Mucosa of rectum (tissue), 2 donors: ENCODE measurements around the gene FAM53B.

Source experiments
- H3K27ac ChIP-seq, 2 donors: one replicate each; pipeline ENCODE4 v1.7.0; 2013; ENCODE audit warnings: inconsistent platforms in 2 of 2, low read depth in 2 of 2, low read length in 2 of 2
- H3K27me3 ChIP-seq, 2 donors: one replicate each; pipeline ENCODE4 v1.7.0; 2013; ENCODE audit warnings: low read length in 2 of 2; ENCODE audit not compliant: control insufficient read depth in 2 of 2, insufficient read depth in 2 of 2
- H3K36me3 ChIP-seq, 2 donors: one replicate each; pipeline ENCODE4 v1.7.0; 2013; ENCODE audit warnings: low read length in 2 of 2; ENCODE audit not compliant: control insufficient read depth in 2 of 2, insufficient read depth in 2 of 2
- H3K4me1 ChIP-seq, 2 donors: one replicate each; pipeline ENCODE4 v1.7.0; 2013; ENCODE audit warnings: low read length in 2 of 2, mild to moderate bottlenecking in 1 of 2; ENCODE audit not compliant: control insufficient read depth in 2 of 2, insufficient read depth in 2 of 2
- H3K4me3 ChIP-seq, 2 donors: one replicate each; pipeline ENCODE4 v1.7.0; 2013; ENCODE audit warnings: low read length in 2 of 2
- H3K9ac ChIP-seq, 2 donors: one replicate each; pipeline ENCODE4 v1.7.0; 2013; ENCODE audit warnings: low read length in 2 of 2, low read depth in 1 of 2, mild to moderate bottlenecking in 1 of 2
- H3K9me3 ChIP-seq, 2 donors: one replicate each; pipeline ENCODE4 v1.7.0; 2013; ENCODE audit warnings: low read length in 2 of 2; ENCODE audit not compliant: control insufficient read depth in 2 of 2
- donor health status: healthy.
- donor health status: Normal muscosa, but diverticular disease.

FAM53B gene

GRCh38 chr10:124709861-124710260 lies 34.3 kb downstream of the FAM53B start:
- H3K9ac ChIP-seq: peak overlapping the region in 1 of 2 donors; percentile 38
- peaks cover 47 to 56% of the 10 kb centered on the region in 2 donors for H3K4me1 ChIP-seq
- H3K9me3 ChIP-seq: no peaks in the 10 kb centered on the region
- H3K27me3 ChIP-seq: no peaks in the 10 kb centered on the region
- H3K27ac ChIP-seq: peak overlapping the region; percentile 65 to 75
- H3K36me3 ChIP-seq: peaks cover 9 to 19% of the 10 kb centered on the region in 2 donors
- H3K4me3 ChIP-seq: no peak overlapping the region

DNA sequence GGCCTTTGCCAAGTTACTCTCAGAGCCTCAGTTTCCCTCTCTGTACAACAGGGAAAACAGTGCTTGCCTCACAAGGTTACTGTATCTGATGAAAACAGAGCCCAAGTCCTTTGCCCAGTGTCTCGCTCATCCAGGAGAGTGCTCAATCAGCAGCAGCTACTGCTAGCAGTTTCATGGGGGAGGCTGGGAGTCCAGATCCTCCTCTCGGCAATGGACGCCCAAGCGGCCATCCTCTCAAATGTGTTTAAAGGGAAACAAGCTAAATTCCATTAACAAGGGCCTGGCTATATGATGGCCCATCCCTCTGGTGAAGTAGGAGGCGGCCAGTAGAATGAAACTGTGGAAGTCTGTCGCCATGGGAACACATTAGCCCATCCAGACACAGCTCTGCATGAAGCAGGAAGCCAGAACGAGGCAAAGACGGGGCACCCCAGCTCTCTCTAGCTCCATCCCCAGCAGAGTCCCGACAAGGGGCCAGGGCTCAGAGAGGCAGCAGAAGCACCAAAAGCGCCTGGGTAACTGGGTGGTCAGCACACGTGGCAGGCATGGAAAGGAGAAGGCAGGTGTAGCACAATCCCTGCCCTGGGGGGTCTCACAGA lies 35.2 kb downstream of the FAM53B start:
- Histone ChIP-seq H3K4me1 (peaks cover 49 to 58% of the 10 kb centered on the region in 2 donors), H3K36me3 (peaks cover 18 to 26% of the 10 kb centered on the region in 2 donors), H3K9ac (peak overlapping the region; percentile 5 to 50), H3K4me3 (no peak overlapping the region), H3K9me3 (no peaks in the 10 kb centered on the region), H3K27me3 (no peaks in the 10 kb centered on the region), H3K27ac (peak overlapping the region; percentile 65 to 75)

GRCh38 chr10:124708246-124708779 lies 35.9 kb downstream of the FAM53B start:
- Histone ChIP-seq H3K27me3 (no peaks in the 10 kb centered on the region), H3K27ac (peak overlapping the region; percentile 65 to 75), H3K9ac (peak overlapping the region; percentile 5 to 50), H3K36me3 (peaks cover 24 to 31% of the 10 kb centered on the region in 2 donors), H3K4me3 (no peak overlapping the region), H3K9me3 (no peaks in the 10 kb centered on the region), H3K4me1 (peaks cover 56 to 64% of the 10 kb centered on the region in 2 donors)

DNA sequence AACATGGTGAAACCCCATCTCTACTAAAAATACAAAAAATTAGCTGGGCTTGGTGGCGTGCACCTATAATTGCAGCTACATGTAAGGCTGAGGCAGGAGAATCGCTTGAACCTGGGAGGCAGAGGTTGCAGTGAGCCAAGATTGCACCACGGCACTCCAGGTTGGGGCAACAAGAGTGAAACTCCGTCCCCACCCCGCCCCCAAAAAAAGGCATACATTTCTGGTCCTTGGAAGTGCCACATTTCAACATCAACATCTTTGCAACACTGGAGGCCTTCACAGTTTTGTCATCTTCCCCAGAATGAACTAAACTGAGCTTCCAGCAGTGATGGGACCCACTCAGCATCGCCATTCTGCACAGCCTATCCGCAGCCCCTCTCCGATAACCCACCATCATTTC lies 36.6 kb downstream of the FAM53B start:
- Histone ChIP-seq H3K9ac (no peak overlapping the region), H3K4me3 (peak overlapping the region in 1 of 2 donors; percentile 31), H3K4me1 (peaks cover 61 to 66% of the 10 kb centered on the region in 2 donors), H3K27ac (peak overlapping the region; percentile 65 to 75), H3K27me3 (no peaks in the 10 kb centered on the region), H3K9me3 (no peaks in the 10 kb centered on the region), H3K36me3 (peaks cover 26 to 34% of the 10 kb centered on the region in 2 donors)

DNA sequence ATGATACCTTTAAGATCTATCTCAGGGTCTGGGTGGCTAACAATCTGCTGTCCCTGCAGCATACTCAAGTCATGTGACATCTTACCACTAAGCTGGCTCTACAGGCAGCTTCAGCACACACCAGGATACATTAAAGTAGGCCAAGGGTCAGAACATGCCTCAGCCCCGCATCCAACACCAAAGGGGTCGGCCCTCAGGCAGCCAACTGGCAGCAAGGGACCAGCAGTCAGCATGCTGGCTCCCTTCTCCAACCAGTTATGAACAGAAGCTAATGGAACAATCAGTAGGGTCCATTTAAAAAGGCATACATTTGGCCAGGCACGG lies 37.1 kb downstream of the FAM53B start:
- peak overlapping the region; percentile 25 to 28 for H3K27ac ChIP-seq
- H3K9me3 ChIP-seq: no peaks in the 10 kb centered on the region
- H3K4me1 ChIP-seq: peaks cover 65 to 71% of the 10 kb centered on the region in 2 donors
- no peak overlapping the region for H3K4me3 ChIP-seq
- H3K27me3 ChIP-seq: no peaks in the 10 kb centered on the region
- H3K9ac ChIP-seq: peak overlapping the region in 1 of 2 donors; percentile 28
- peaks cover 26 to 37% of the 10 kb centered on the region in 2 donors for H3K36me3 ChIP-seq

DNA sequence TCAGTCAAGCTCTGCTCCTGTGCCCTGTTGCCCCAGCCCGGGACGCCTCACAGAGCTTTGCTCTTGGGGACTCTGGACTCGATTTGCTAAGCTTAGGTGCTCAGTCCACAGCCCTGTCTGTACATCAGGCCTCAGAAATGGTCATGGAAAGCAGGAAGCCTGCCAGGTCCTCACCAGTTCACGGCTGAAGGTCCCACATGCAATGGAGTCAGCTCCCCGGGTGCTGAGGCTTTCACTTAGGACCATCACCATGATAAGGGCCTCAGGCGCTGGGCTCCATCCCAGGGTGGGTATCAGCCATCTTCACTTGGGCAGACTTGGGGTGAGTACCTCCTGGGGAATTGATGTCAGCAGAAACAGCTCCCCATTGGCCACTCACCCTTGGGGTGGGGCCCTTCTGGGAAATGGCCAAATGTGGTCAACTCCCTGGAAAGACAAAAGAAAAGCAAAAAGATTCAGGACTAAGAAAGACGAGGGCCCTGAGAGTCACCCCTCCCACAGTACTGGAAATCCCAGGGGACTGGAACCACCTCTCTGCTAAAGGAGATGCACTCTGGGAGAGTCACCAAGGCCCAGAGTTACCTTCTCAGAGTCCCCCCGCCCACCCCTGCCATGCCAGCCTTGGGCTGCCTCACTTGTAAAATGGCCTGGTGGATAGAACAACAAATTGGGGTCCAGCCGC lies 37.6 kb downstream of the FAM53B start:
- no peaks in the 10 kb centered on the region for H3K9me3 ChIP-seq
- peak overlapping the region in 1 of 2 donors; percentile 28 for H3K9ac ChIP-seq
- peaks cover 69 to 75% of the 10 kb centered on the region in 2 donors for H3K4me1 ChIP-seq
- H3K4me3 ChIP-seq: no peak overlapping the region
- H3K27ac ChIP-seq: peak overlapping the region; percentile 25 to 28
- peaks cover 26 to 39% of the 10 kb centered on the region in 2 donors for H3K36me3 ChIP-seq
- H3K27me3 ChIP-seq: no peaks in the 10 kb centered on the region

DNA sequence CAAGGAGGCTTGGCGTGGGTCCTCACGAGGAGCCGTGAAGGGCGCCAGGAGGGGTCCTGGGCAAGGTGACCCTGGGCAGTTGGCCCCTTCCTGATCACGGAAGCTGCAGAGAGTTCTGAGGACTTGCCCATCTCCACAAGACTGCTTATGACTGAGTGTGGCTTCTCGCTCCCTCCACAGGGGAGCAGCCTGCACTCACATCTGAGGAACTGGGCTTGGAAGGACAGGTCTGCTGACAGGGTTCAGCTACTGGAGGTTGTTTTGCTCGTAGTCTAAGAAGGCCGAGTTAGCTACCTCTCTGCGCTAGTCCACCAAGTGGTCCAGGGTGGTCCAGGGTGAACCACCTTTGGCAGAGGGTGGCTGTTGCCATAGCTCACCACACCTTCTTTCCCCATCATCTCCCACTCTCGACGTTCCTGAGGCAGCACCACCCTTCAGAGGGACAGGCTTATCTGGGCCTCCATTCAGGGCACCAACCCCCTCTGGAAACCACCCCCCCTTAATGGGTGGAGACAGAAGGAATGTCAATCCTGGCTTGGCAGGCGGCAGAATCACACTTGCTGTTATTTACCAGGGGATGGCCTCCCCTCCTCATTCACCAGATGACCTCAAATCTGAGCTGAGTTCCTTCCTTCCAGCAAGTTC lies 38.2 kb downstream of the FAM53B start:
- no peak overlapping the region for H3K4me3 ChIP-seq
- H3K9me3 ChIP-seq: no peaks in the 10 kb centered on the region
- peak overlapping the region; percentile 7 to 12 for H3K27ac ChIP-seq
- H3K36me3 ChIP-seq: peaks cover 29 to 43% of the 10 kb centered on the region in 2 donors
- H3K4me1 ChIP-seq: peaks cover 74 to 77% of the 10 kb centered on the region in 2 donors
- H3K27me3 ChIP-seq: no peaks in the 10 kb centered on the region
- no peak overlapping the region for H3K9ac ChIP-seq

- H3K4me3 ChIP-seq: no peak overlapping the region
- no peaks in the 10 kb centered on the region for H3K27me3 ChIP-seq
- H3K27ac ChIP-seq: peak overlapping the region in 1 of 2 donors; percentile 43
- H3K36me3 ChIP-seq: peaks cover 32 to 48% of the 10 kb centered on the region in 2 donors
- no peak overlapping the region for H3K9ac ChIP-seq
- no peaks in the 10 kb centered on the region for H3K9me3 ChIP-seq
- peaks cover 74% of the 10 kb centered on the region in 2 donors for H3K4me1 ChIP-seq
Observed at GRCh38 chr10:124705381-124705740, 38.8 kb downstream of the FAM53B start.

- Histone ChIP-seq H3K27ac (peak overlapping the region in 1 of 2 donors; percentile 63), H3K27me3 (no peaks in the 10 kb centered on the region), H3K4me1 (peaks cover 68 to 75% of the 10 kb centered on the region in 2 donors), H3K4me3 (no peak overlapping the region), H3K9ac (no peak overlapping the region), H3K36me3 (peaks cover 32 to 48% of the 10 kb centered on the region in 2 donors), H3K9me3 (no peaks in the 10 kb centered on the region)
Observed at GRCh38 chr10:124704428-124705380, 39.5 kb downstream of the FAM53B start.
